GM18502 (cell line): ENCODE measurements around the gene GJD4.

Source experiments
- ATAC-seq: cut with Tn5 transposase; IDR thresholded peaks from one replicate; pipeline ENCODE4 v1.9.1; 2021; ENCODE audit warnings: mild to moderate bottlenecking; ENCODE audit not compliant: unreplicated experiment, poor library complexity

The GJD4 gene

DNA sequence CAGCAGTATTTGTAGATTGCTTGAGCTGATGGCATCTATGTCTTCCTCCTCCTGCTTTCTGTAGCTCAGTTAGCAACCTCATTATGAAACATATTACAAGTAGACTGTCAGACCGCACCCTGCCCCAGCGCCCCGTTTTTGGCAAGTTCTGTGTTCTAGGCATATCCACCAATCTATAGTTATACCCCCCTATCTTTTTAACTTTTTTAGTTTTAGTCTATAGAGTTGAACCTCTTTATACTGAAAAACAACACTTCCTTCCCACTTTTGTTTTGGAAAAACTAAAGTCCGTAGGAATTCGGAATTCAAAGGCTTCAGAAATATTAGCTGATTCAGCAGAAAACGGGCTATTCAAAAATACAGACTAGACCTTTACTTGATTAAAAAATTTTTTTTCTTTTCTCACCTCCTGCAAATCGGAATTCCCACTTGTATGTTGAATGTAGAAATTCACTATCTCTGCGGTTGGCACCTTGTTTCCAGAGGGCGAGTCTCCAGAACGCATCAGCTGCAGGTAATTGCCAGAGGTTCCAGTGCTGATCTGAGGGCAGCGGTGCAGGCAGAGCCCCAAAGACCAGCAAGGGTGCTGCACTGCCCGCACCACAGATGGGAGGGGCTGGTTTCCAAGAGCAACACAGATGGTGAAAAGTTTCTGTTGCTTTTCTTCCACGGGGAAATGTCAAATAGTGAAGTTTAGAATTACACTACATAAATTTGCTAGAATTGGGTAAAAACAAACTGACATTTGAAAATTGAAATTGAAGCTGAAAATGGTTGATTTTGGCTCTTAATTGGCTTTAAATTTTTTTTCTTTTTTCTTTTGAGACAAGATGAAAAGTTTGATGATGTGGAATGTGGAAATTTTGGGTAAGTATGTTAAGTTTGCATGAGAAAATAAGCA is 39.2 kb downstream of the GJD4 start:
- no peak for ATAC-seq

DNA sequence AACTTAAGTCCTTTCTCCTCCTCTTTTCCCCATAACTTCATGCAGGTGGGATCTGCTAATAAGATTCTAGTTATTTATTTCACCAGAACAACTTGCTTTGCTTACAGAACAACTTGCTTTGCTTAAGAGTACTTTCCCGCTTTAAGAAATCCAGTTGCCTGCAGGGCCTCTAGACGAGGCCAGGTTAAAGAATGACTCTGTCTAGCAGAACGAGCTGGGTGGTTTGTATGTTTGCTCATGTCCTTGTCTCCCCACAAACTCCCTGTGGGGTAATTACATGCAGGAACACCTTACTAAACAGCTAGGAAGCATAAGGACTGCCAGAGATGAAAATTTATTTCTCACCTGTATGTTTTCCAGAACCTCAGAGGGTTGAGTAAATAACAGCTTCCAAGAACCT is 45.8 kb downstream of the GJD4 start:
- no peak for ATAC-seq

GRCh38 chr10:35652824-35653223 is 47.7 kb downstream of the GJD4 start:
- no peak for ATAC-seq

DNA sequence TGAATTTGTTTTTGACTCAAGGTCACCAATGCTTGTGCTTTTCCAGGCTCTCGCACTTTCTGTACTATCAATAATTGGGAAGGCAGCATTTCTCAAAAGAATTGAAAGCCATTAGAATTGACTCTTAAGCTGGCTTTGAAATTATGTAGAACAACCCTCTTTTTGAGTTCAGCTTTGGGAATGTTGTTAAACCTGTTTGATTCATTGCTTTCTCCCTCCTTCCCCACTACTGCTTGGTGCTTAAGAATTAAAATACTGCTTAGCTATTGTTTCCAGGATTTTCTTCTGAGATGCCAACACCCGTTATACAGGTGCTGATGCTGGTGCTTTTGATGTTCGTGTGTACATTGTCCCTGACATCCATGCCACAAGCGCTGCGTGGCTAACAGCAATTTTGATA is 52.5 kb downstream of the GJD4 start:
- ATAC-seq = no peak
